Fibroblast of skin of right biceps (primary cell): ENCODE data around the gene ZNF275.
A peak's percentile ranks its signal among the peaks of the same experiment; 100 is the strongest.

Source experiments
- DNase-seq: peaks from one replicate; pipeline ENCODE4 v3.0.0-alpha.2; 2013

The ZNF275 gene

GRCh38 chrX:153392642-153393321 is 58.8 kb downstream of the ZNF275 start:
- no peak for DNase-seq

GRCh38 chrX:153394612-153395011 is 60.7 kb downstream of the ZNF275 start:
- DNase-seq, result no peak

- DNase-seq, result no peak
Measured at GRCh38 chrX:153395613-153396319, 61.8 kb downstream of the ZNF275 start.

- DNase-seq, result no peak
Measured at GRCh38 chrX:153396320-153397195, 62.6 kb downstream of the ZNF275 start.

- DNase-seq, result no peak
Measured at GRCh38 chrX:153397256-153397960, 63.5 kb downstream of the ZNF275 start.

- no peak for DNase-seq
Measured at GRCh38 chrX:153398275-153398960, 64.5 kb downstream of the ZNF275 start.

GRCh38 chrX:153400146-153401132 is 66.5 kb downstream of the ZNF275 start:
- peak; percentile 10 for DNase-seq

- no peak for DNase-seq
Measured at GRCh38 chrX:153401133-153401764, 67.3 kb downstream of the ZNF275 start, which contains the start of gene PNMA6E. Gene PNMA6E, minus strand, starts transcription at chrX:153401350. Its CDS starts 2,501 bp downstream, at chrX:153398849.
